GM21447 (cell line): Measurements from ENCODE around the gene SP2.

Experiments used
- ATAC-seq: cut with Tn5 transposase; IDR thresholded peaks from one replicate; pipeline ENCODE4 v1.9.1; 2021; ENCODE audit not compliant: unreplicated experiment

Gene SP2

DNA sequence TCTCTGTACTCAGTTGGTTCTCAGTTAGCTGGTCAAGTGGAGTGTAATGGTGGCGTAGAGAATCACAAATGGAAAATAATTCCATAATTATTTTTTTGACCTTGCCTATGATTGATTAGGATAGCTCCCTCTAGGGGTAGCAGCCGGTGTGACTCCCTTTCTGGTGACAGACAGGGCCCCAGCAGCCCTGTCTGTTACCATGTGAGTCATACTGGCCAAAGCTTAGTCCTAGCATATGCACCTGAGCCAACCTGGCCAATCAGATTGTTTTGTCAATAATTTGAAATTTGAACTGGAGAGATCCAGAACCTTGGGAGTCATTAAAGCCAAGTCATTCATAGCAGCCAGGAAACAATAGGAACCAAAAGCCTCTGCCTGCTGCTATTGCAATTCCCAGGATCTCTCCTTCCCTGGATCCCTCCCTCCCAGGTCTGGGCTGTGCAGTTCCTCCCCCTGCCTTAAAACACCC, 50.9 kb downstream of the SP2 start:
- peak; percentile 42 for ATAC-seq

DNA sequence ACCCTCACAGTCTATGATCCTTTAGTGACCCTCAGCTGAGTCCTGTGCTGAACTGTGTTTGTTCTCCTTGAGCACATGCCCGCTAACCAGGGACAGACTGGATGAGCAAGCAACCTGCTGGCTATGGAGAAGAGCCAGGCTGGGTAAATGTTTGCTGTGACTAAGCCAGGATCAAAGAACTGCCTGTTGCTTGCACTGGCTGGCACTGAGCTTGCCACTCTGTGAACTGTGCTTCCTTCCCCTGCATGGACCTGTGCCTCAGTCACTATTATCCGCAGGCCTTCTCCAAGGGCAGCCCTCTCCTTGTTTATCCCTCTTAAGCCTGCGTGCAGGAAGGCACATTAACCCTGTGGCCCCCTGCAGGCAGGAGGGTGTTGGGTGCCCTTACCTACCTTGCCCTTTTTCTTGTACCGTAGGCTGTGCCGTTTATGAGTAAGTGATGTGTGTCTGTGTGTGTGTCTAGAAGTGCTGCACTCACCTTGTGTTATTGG, 52.7 kb downstream of the SP2 start:
- no peak for ATAC-seq

DNA sequence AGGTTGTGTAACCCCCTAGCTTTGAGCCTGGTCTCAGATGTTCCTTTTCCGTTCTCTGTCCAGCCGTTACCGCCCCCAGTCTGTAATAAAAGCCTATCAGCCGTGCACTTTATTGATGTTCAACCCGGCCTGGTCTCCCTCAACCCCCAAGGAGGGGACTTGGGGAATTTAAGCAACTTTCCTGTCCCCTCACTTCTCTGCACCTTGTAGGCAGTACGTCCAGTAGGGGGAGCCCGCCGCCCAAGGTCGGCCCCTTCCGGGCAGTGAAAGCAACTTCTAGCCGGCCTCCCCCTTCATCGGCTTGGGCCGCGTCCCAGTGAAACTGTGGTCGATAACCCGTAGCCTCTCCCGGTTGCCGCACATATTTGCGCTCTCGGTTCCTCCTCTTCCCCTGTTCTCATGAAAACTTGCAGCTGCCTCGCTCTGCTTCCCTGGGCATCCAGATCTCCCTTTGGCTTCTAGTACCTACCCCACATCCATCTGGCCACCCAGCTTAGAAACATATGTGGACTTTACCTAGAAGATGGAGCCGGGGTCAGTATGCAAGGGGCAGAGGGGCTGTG, 53.2 kb downstream of the SP2 start:
- peak; percentile 62 for ATAC-seq

DNA sequence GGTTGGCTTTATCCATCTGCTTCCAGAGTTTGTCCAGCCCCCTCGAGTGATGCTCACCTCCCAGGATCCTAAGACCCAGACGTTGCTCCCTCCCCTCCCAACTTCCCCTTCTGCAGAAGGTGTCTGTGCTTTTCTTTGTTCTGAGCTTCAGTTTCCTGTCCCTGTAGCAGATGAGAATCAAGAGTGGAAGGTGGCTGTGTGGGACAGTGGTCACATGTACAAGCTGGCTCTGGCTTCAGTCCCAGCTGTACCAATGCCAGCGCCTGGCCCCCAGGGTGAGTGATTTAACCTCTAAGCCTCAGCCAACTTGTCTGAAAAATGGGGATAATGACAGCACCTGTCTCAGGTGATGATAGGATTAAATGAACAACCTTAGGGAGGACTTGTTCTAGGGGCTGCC, 53.9 kb downstream of the SP2 start:
- peak; percentile 31 for ATAC-seq

DNA sequence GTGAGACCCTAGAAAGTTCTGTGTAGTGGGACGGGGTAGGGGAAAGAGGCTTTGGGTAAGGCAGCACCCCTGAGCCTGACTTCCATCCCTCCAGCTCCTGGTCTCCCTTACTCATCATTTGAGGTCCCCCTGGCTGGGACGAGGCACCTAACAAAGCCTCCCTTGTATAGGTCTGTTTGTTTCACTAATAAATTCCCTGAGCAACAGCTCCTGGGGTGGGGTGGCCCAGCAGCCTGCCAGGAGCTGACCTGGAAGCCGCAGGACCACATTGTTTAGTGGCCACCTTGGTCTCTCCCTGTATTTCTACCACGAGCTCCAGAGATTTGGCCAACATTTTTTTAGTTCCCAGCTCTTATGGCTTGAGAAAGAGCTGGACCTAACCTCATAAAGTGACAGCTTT, 54.4 kb downstream of the SP2 start:
- no peak for ATAC-seq

DNA sequence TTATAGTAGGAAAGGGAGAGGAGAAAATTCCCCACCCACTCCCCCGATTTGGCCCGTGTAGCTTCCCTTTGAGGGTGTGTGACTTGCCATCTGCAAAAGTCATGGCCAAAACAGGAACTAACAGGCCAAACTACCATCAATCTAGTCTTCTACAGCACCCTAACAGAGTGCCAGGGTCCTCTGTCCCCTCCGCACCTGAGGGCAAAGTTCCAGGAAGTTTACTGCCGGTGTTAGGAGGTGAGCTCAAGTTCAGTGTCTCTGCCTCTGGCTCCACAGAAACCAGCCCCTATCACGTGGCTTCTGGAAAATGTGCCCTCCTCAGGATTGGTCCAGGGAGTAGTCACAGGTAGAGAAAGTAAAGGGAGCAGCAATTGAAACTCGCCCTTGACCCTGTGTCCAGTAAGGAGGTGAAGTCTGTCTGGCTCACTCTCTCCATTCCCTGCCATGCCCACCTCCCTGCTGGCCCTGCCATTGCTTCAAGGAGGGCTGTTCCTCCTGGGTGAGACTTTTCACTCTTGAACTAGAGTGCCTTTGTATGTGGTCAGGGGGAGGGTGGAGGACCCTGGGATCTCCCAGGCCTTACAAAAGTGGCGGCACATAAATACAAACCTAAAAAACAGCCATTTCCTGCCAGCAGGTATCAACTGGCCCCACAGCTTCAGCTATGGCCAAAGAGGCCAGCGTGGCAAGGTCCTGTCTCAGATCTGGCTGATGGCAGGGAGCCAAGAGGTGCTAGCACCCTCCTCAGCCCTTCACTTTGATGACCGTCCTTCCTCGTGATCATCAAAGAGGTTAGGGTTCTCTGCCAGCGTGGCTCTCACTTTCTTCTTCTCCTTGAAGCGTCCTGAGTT, 56.4 kb downstream of the SP2 start:
- ATAC-seq: no peak

DNA sequence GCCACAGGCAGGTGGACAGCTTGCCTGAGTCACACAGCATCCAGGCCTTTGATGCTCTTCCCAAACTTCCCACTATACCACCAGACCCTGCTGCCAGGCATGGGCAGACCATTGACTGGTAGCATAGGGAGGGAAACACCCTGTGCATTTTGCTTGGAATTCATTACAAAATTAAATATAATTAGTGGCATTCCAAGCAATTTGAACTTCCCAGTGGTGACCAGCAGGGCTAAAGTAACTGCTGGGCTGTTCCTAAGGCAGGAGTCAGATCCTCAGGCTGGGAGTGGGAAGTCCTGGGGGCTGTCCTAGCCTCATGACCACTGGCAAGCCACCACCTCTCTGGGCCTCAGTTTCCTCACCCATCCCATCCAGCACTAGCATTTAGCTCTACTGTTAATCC, 57.9 kb downstream of the SP2 start:
- no peak for ATAC-seq

DNA sequence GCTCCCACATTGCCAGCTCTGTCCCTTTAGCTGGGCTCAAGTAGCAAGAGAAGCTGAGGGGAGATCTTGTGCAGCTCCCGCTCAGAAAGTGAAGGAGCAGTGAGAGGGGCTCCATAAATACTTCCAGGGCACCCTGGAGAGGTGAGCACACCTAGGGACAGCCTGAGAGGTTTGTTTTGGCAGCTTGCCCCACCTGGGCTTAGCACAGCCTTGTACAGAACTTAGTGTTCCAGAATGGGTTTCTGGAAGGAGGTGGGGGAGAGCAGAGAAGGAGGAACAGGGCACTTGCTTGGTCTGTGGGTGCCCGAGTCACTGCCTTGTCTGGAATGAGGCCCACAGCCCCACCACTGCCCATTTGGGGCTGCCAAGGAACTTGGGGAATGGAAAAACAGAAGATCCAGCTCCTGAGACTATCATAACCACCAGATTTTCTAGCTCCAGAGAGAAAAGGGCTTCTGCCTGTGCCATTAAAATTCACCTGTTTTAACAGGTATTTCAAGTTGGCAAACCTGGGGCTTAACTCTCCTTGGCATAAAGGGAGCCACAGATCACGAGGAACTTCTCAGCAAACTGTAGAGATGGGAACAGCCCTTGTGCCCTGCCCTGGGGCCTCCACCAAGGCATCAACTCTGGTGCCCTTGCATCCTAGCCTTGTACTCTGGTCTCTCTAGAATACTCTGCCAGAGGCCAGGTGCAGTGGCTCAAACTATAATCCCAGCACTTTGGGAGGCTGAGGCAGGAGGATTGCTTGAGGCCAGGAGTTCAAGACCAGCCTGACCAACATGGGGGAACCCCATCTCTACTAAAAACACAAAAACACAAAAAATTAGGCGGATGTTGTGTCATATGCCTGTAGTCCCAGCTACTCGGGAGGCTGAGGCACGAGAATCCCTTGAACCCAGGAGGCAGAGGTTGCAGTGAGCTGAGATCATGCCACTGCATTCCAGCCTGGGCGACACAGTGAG, 59.7 kb downstream of the SP2 start:
- ATAC-seq: no peak

DNA sequence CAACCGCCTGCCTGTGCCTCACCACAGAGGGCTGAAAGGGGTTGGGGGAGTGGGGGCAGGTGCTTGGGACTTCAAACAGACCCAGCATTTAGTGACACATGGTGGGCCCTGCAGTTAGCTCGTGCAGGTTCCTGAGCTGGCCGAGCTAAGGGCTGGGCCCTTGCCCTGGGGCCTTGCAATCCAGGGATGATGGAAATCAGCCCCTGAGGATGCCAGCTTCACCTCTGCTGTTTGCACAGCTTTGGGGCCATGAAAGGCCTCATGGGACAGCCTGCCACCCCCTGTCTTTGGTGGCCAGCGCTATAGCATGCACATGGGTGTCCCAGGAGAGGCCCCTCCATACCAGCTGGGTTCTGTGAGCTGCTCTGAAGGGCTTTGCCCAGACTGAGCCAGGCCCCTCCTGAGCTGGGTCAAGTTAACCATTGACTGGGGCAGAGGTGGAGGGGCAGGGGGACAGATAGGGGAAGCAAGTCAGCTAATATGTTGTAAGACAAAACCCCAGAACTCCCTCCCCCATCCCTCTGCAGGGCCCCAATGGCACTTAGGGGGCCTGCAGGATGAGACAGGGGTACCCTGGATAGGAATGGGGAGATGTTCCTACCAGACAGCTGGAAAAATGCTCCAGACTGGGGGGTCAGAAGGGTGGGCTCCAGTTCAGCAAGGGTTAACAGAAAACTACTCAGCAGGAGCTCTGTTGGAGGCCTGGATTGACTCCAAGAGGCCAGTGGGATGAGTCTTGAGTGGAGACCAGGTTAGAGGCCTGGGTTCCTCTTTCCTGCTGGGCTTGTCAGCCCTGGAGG, 61.0 kb downstream of the SP2 start:
- ATAC-seq: no peak

DNA sequence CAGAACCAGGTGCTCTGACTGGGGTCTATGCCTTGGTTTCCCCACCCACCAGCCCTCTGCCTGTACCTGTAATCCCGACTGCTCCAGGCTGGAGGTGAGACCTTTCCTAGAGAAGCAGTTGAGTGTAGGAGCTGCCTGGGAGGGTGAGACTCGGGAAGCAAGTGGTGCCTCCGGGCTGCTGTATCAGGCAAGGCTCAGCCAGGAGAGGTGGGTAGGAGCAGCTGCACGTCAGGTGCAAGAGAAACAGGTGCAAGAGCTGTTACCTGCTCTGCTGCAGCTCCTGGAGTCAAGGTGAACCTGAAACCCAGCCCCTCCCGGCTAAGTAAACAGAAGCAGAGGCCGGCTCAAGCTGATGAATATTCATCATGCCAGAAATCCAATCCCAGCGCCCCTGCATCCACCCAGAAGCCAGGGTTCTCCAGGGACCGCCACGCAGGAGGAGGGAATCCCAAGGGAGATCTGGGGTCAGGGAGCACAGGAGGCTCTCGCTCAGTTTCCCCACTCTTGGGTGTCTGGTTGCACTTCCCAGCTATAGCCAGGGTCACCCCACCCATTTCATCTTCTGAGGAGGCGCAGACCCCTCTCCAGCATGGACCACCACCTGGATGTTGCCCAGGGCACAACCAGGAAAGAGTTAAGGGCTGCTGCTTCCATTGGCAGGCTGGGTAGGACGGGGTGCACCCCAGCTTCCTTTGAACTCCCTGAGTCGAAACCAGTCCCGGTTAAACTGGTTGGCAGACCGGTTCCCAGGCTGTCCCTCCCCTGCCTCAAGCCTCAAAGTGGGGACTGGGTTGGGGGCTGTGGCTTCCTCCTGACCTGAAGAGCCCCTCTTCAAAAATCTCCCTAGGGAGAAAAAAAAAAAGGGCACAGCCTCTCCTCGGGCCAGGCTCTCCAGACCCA, 61.8 kb downstream of the SP2 start, which contains the start of gene PRR15L:
Gene PRR15L (minus strand): TSS at position 293 of the 900 bp plus-strand sequence. CDS start 4,649 bp downstream, outside the sequence.
- no peak for ATAC-seq

DNA sequence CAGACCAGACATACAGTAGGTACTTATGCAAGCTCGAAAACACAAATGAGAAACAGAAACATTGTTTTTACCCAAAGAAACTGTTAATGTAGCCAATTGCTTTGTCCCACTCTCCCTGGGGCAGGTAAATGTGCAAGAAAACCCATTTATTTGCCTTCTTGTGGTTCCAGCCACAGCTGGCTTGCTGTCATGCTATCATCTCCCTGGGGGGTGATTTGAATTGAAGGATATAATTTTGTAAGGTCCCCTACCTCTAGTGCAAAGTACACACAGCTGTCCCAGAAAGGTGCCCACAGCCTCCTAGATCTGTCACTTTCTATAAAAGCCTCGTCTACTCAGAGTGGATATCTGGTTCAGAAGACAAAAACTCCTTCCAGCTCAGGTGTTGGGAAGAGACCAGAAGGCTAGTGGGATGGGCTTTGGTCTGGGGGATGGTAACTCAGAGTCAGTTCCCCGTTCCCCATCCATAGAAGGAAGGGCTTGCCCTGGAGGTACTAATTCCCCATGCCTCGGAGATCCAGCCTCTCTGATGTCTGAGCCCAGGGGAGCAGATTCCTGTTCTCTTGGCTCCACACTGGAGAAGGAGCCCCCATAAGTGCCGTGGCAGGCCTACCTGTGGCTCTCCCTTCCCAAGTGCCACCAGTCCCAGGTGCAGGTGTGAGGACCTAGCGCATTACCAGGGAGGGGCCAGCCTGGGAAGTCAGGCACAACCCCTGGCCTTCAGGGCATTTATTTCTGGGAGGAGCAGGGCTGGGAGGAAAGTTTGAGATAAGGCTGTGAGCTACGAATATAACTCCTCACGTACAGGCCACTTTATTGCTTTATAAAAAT, 64.0 kb downstream of the SP2 start:
- ATAC-seq: no peak

DNA sequence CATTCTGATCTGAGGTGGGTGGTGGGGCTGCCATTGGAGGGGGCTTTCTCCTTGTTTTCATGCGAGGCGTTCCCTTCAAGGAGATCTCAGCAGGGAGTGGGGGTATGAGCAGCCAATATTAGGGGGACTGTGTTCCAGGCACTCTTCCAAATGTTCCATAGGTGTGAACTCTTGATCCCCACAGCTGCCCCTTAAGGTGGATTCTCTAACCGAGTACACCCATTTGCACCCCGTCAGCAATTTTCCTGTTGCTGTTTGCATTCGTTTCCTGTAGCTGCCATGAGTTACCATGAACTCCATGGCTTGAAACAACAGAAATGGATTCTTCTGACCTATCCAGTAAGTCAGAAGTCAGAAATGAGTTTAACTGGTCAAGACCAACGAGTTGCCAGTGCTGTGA, 65.4 kb downstream of the SP2 start:
- no peak for ATAC-seq

DNA sequence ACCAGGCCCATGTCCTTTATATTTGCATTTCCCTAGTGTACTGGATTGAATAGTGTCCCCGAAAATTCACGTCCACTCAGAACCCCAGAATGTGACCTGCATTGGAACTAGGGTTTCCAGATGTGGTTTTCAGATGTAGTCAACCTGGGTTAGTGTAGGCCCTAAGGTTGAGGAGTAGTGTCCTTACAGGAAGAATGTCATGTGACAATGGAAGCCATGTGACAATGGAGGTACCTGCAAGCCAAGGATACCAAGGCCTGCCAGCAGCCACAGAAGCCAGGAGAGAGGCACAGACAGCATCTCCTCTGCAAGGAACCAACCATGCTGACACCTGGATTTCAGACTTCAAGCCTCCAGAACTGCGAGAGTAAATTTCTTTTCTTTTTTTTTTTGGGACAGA, 66.9 kb downstream of the SP2 start:
- no peak for ATAC-seq

DNA sequence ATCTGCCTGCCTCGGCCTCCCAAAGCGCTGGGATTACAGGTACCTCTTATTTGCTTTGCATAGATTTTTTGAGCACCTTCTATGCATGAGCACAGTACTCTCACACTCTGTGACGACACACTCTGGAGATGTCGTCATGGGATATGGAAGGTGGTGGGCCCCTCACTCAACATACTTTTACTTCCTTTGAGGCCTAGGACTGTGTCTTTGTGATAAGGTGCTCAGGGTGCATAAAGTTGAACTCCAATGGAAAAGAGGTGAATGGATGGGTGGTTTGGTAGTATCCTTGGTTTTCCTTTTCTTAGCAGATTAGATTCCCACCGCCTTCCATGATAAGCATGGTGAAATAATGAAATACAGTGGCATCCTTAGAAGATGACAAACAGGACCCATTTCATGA, 68.8 kb downstream of the SP2 start:
- ATAC-seq: no peak

DNA sequence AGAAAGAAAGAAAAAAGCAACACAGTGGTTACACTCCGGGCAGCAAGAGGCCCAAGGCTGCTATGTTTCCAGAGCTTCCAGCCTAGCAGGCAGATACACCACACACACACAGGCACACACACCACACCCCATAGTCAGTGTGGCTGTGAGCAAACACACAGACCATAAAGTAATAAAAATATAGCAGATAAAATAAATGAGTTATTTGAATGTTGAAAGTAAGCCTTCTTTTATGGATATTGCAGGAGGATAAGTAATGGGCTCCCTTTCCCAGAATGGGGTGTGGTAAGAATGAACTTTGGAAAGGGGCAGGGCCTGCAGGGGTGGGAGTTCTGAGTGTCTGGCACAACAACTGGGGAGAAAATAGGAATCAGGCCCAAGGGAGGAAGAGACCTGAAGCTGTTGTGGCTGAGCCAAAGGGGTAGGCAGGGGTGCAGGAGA, 70.1 kb downstream of the SP2 start:
- ATAC-seq: no peak

DNA sequence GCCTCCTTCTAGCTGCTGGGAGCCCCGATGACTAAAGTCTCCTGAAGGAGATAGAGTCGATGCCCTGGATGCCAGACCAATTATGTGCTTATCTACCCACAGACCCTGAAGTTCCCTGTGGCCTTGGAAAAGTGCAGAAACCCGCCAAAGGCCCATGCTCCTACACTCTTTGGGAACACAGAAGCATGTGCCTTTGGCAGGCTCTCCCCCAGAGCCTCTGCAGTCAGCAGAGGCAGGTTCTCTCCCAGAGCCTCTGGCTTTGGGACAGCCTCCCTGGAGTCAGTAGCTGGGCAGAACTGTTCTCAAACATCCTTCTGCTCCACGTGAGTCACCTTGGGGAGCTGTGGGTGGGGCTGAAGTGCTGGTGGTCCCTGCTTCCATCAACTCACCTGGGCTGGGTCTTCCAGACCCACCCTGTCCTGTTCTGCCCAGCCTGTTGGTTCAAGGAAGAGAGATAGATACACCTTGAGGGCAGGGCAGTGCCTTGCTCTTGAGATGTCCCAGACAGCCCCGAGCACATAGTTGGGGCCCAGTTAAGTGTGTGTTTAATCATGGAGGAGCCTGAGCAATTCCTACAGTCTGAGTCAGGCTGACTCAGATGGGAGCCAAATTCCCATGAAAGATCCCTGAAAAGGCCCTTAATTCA, 71.7 kb downstream of the SP2 start:
- ATAC-seq: no peak

DNA sequence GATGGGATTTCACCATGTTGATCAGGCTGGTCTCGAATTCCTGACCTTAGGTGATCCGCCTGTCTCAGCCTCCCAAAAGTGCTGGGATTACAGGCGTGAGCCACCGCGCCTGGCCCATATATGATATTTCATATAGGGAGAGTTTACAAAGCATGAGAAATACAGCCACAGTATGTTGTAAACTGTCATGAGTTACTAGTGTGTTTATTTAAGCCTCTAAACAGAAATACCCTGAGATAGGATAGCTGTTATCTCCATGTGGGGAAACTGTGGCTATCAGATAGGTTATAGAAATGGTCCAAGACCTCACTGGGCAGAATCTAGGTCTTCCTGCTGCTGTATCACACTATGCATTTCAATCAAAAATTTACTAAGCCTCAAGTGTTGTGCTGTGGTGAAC, 72.8 kb downstream of the SP2 start:
- ATAC-seq: no peak
